Esophagus squamous epithelium (tissue), 4 donors: Measurements from ENCODE around the gene PRKN.

ENCODE experiments used
- POLR2A ChIP-seq, 4 donors: fragments of 450-650 bp; IDR thresholded peaks; one replicate each; pipeline ENCODE4 v1.6.1; 2017; ENCODE audit warnings: antibody characterized with exemption in 4 of 4, mild to moderate bottlenecking in 4 of 4, moderate library complexity in 3 of 4
- TF ChIP-seq, protein P1 (sequence below), 6 experiments: fragments of 450-650 bp in 4 of 6; fragments of 200-600 bp in 2 of 6; sonication (generic) in 2 of 6; IDR thresholded peaks; one replicate each; pipeline ENCODE4 v1.5.1; 2016 to 2019; ENCODE audit warnings: antibody characterized with exemption in 6 of 6, mild to moderate bottlenecking in 4 of 6, moderate library complexity in 4 of 6

DNA sequence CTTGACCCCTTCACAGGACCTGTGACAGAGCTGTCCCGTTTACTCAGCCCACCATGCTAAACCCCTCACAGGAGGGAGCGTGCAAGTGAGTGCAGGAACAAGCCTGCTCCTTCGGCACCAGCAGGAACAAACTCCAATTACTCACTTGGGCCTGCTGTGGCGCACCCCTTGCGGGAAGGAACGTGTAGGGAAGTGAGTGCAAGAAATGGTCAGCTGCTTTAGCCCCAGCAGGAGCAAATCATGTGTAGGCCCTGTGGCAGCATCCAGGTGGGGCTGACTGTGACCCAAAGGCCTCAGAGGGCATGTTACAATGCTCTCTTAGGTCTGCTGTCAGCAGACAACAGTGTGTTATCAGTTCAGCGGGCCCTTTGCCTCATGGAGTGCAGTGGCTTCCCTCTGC, 574.4 kb downstream of the PRKN start:
- TF ChIP-seq, protein P1, sequence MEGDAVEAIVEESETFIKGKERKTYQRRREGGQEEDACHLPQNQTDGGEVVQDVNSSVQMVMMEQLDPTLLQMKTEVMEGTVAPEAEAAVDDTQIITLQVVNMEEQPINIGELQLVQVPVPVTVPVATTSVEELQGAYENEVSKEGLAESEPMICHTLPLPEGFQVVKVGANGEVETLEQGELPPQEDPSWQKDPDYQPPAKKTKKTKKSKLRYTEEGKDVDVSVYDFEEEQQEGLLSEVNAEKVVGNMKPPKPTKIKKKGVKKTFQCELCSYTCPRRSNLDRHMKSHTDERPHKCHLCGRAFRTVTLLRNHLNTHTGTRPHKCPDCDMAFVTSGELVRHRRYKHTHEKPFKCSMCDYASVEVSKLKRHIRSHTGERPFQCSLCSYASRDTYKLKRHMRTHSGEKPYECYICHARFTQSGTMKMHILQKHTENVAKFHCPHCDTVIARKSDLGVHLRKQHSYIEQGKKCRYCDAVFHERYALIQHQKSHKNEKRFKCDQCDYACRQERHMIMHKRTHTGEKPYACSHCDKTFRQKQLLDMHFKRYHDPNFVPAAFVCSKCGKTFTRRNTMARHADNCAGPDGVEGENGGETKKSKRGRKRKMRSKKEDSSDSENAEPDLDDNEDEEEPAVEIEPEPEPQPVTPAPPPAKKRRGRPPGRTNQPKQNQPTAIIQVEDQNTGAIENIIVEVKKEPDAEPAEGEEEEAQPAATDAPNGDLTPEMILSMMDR (IDR thresholded peaks at IDR 0.05), result no peak
- TF ChIP-seq POLR2A (IDR thresholded peaks at IDR 0.05), result no peak
